Bronchial epithelial cell (primary cell): Measurements from ENCODE around the gene SLC15A4. TPM values are rescaled to one million over a fixed set of nuclear protein-coding genes. Genes with fewer than 3 reads are reported as not detected.
"Not testable (repeated sequence)": the region's sequence is repeated elsewhere in the genome, so short reads cannot be mapped to it uniquely, and the experiment has no call there.

Source experiments
- DNase-seq: peaks from one replicate; pipeline ENCODE4 v3.0.0-alpha.2; 2010; ENCODE audit warnings: low read depth
- FAIRE-seq: peaks from 2 replicates; lab custom pipeline; 2011; peaks lifted over from hg19 to GRCh38; lab: Jason Lieb, UNC
- H3K27me3 ChIP-seq: 2 replicates; pipeline ENCODE4 v1.5.1; 2011; ENCODE audit warnings: low read length; ENCODE audit not compliant: control insufficient read depth, insufficient read depth
- H3K36me3 ChIP-seq: 2 replicates; pipeline ENCODE4 v1.5.1; 2011; ENCODE audit warnings: low read length; ENCODE audit not compliant: control insufficient read depth, insufficient read depth
- H3K4me3 ChIP-seq: 2 replicates; pipeline ENCODE4 v1.5.1; 2011; ENCODE audit warnings: mild to moderate bottlenecking, low read depth, low read length, control low read depth
- CTCF ChIP-seq: IDR thresholded peaks from 2 replicates; pipeline ENCODE4 v1.5.1; 2011; ENCODE audit warnings: mild to moderate bottlenecking, moderate library complexity, low read length, control low read depth, inconsistent platforms; ENCODE audit not compliant: insufficient read depth, severe bottlenecking
- total RNA-seq: library from RNA; depleted of rRNA; stranded (reverse); fragments of >200 nt; gene quantifications from 2 replicates; pipeline ENCODE4 v1.2.1, GENCODE V29; 2014

SLC15A4 gene
- total RNA-seq, 1 donor from 2014 or later: 70.0 TPM

- Histone ChIP-seq H3K27me3 (no peaks in the 10 kb centered on the region), H3K36me3 (no peaks in the 10 kb centered on the region), H3K4me3 (no peak overlapping the region)
- DNase-seq (no peak), FAIRE-seq (no peak)
- TF ChIP-seq CTCF: no peak
Observed at GRCh38 chr12:128850400-128850799, 26.6 kb upstream of the SLC15A4 start.

- FAIRE-seq, DNase-seq, H3K27me3 ChIP-seq, H3K4me3 ChIP-seq, H3K36me3 ChIP-seq: not testable (repeated sequence)
Observed at GRCh38 chr12:128849806-128850205, 26.0 kb upstream of the SLC15A4 start.

GRCh38 chr12:128848371-128848770, 24.6 kb upstream of the SLC15A4 start:
- H3K36me3 ChIP-seq: no peaks in the 10 kb centered on the region
- no peaks in the 10 kb centered on the region for H3K27me3 ChIP-seq
- no peak overlapping the region for H3K4me3 ChIP-seq
- DNase-seq: no peak
- FAIRE-seq: no peak
- no peak for TF ChIP-seq CTCF

GRCh38 chr12:128846671-128847070, 22.9 kb upstream of the SLC15A4 start:
- not testable (repeated sequence) for H3K27me3 ChIP-seq, FAIRE-seq, DNase-seq, H3K4me3 ChIP-seq, H3K36me3 ChIP-seq

- H3K27me3 ChIP-seq: no peaks in the 10 kb centered on the region
- FAIRE-seq (no peak), DNase-seq (no peak)
Observed at GRCh38 chr12:128844031-128844635, 20.4 kb upstream of the SLC15A4 start.

GRCh38 chr12:128843538-128843937, 19.8 kb upstream of the SLC15A4 start:
- no peaks in the 10 kb centered on the region for H3K27me3 ChIP-seq
- no peak for DNase-seq
- no peak for FAIRE-seq
- H3K4me3 ChIP-seq: no peak overlapping the region
- H3K36me3 ChIP-seq: no peaks in the 10 kb centered on the region
- no peak for TF ChIP-seq CTCF

More at GRCh38 chr12:128844031-128844635, 20.4 kb upstream of the SLC15A4 start:
- H3K4me3 ChIP-seq: no peak overlapping the region
- H3K36me3 ChIP-seq: no peaks in the 10 kb centered on the region
- TF ChIP-seq CTCF: no peak

- DNase-seq: no peak
- H3K27me3 ChIP-seq: no peaks in the 10 kb centered on the region
- TF ChIP-seq CTCF: no peak
- FAIRE-seq: no peak
- H3K4me3 ChIP-seq: no peak overlapping the region
- no peaks in the 10 kb centered on the region for H3K36me3 ChIP-seq
Observed at GRCh38 chr12:128842579-128842978, 18.8 kb upstream of the SLC15A4 start.
